ENCODE measurements around the gene AGA.

GRCh38 chr4:177479063-177479462 is 36.8 kb upstream of the AGA start:
- TF ChIP-seq, protein P1, sequence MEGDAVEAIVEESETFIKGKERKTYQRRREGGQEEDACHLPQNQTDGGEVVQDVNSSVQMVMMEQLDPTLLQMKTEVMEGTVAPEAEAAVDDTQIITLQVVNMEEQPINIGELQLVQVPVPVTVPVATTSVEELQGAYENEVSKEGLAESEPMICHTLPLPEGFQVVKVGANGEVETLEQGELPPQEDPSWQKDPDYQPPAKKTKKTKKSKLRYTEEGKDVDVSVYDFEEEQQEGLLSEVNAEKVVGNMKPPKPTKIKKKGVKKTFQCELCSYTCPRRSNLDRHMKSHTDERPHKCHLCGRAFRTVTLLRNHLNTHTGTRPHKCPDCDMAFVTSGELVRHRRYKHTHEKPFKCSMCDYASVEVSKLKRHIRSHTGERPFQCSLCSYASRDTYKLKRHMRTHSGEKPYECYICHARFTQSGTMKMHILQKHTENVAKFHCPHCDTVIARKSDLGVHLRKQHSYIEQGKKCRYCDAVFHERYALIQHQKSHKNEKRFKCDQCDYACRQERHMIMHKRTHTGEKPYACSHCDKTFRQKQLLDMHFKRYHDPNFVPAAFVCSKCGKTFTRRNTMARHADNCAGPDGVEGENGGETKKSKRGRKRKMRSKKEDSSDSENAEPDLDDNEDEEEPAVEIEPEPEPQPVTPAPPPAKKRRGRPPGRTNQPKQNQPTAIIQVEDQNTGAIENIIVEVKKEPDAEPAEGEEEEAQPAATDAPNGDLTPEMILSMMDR (IDR thresholded peaks at IDR 0.05), result no peak
- TF ChIP-seq POLR2A (IDR thresholded peaks at IDR 0.05), result no peak
- no peak for TF ChIP-seq POLR2AphosphoS5 (IDR thresholded peaks at IDR 0.05)

All from prostate gland (tissue), 2 donors.